HG03378 (cell line): ENCODE measurements around the gene SMIM35.
"Not testable (repeated sequence)": the region's sequence is repeated elsewhere in the genome, so short reads cannot be mapped to it uniquely, and the experiment has no call there.

Experiments used
- ATAC-seq: cut with Tn5 transposase; IDR thresholded peaks from one replicate; pipeline ENCODE4 v1.9.1; 2021; ENCODE audit warnings: mild to moderate bottlenecking, moderate library complexity; ENCODE audit not compliant: unreplicated experiment

The SMIM35 gene

GRCh38 chr11:118046051-118046963 lies 40.5 kb downstream of the SMIM35 start:
- no peak for ATAC-seq

GRCh38 chr11:118045191-118045590 lies 41.6 kb downstream of the SMIM35 start:
- no peak for ATAC-seq

GRCh38 chr11:118042796-118043195 lies 44.0 kb downstream of the SMIM35 start:
- ATAC-seq, result no peak

GRCh38 chr11:118042141-118042540 lies 44.6 kb downstream of the SMIM35 start:
- ATAC-seq, result no peak

- no peak for ATAC-seq
These were observed 53.3 kb downstream of the SMIM35 start for GRCh38 chr11:118033443-118033842.

GRCh38 chr11:118028626-118029025 lies 58.1 kb downstream of the SMIM35 start:
- no peak for ATAC-seq

GRCh38 chr11:118027694-118028093 lies 59.1 kb downstream of the SMIM35 start:
- ATAC-seq, result no peak

GRCh38 chr11:118021146-118021545 lies 65.6 kb downstream of the SMIM35 start:
- ATAC-seq, result no peak

GRCh38 chr11:118018401-118018800 lies 68.4 kb downstream of the SMIM35 start:
- ATAC-seq, result no peak

- ATAC-seq, result no peak
These were observed 69.0 kb downstream of the SMIM35 start for GRCh38 chr11:118017631-118018315.

- ATAC-seq, result no peak
These were observed 69.7 kb downstream of the SMIM35 start for GRCh38 chr11:118017111-118017510.

GRCh38 chr11:118016104-118016503 lies 70.7 kb downstream of the SMIM35 start:
- no peak for ATAC-seq

GRCh38 chr11:118015385-118015841 lies 71.3 kb downstream of the SMIM35 start:
- ATAC-seq, result no peak

GRCh38 chr11:118014022-118014421 lies 72.7 kb downstream of the SMIM35 start:
- ATAC-seq, result no peak

- no peak for ATAC-seq
These were observed 74.6 kb downstream of the SMIM35 start for GRCh38 chr11:118012083-118012669.

GRCh38 chr11:118010738-118011461 lies 75.9 kb downstream of the SMIM35 start:
- peak; percentile 72 for ATAC-seq

GRCh38 chr11:118009864-118010737 lies 76.7 kb downstream of the SMIM35 start:
- no peak for ATAC-seq

- ATAC-seq, result no peak
These were observed 78.4 kb downstream of the SMIM35 start for GRCh38 chr11:118008271-118008911.

GRCh38 chr11:118007563-118008270 lies 79.0 kb downstream of the SMIM35 start:
- not testable (repeated sequence) for ATAC-seq
